ENCODE measurements around the gene BCAP29.

DNA sequence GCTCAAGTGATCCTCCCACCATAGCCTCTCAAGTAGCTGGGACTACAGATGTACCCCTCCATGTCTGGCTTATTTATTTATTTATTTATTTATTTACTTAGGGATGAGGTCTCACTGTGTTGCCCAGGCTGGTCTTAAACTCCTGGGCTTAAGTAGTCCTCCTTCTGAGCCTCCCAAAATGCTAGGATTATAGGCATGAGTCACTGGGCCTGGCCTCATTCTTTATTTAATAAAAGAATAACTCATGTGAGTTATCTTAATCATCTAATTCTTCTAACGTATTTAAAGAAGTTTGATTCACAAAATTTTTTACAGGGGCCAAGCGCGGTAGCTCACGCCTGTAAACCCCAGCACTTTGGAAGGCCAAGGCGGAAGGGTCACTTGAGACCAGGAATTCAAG is 72.6 kb downstream of the BCAP29 start:
- TF ChIP-seq, protein P1, sequence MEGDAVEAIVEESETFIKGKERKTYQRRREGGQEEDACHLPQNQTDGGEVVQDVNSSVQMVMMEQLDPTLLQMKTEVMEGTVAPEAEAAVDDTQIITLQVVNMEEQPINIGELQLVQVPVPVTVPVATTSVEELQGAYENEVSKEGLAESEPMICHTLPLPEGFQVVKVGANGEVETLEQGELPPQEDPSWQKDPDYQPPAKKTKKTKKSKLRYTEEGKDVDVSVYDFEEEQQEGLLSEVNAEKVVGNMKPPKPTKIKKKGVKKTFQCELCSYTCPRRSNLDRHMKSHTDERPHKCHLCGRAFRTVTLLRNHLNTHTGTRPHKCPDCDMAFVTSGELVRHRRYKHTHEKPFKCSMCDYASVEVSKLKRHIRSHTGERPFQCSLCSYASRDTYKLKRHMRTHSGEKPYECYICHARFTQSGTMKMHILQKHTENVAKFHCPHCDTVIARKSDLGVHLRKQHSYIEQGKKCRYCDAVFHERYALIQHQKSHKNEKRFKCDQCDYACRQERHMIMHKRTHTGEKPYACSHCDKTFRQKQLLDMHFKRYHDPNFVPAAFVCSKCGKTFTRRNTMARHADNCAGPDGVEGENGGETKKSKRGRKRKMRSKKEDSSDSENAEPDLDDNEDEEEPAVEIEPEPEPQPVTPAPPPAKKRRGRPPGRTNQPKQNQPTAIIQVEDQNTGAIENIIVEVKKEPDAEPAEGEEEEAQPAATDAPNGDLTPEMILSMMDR (IDR thresholded peaks at IDR 0.05), result no peak
- TF ChIP-seq POLR2A (IDR thresholded peaks at IDR 0.05), result no peak

All from testis (tissue), 2 donors.